ENCODE data around the gene BRME1. TPM values are rescaled to one million over a fixed set of nuclear protein-coding genes. Genes with fewer than 3 reads are reported as not detected.

BRME1 gene
- total RNA-seq, 2 experiments from 2014 or later: 4.2 to 5.0 TPM

DNA sequence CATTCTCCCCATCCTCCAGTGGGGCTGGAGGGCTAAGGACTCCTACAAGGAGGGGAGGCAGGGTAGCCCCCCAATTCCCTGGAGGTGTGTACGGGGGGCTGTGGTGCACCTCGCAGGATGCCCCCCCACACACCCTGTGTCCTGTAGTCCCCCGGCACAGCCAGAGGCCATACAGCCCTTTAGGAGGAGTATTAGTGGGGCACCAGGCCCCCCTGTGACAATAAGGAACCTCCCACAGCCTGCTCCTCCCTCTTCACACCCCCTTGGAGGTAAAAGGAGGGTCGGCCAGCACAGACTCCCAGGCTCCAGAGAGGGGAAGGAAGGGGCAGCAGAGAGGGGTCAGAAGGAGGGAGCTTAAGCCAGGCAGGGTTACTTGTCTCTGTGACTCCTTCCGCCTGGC lies 29.1 kb downstream of the BRME1 start, which contains the start of gene NANOS3:
TSS of gene NANOS3 (plus strand) at position 301 of the 400 bp plus-strand sequence. CDS start 115 bp downstream, outside the sequence.
- no peaks in the 10 kb centered on the region for H3K36me3 Mint-ChIP-seq (ENCODE audit: low read depth)
- H3K4me3 Mint-ChIP-seq: no peak within 1 kb of the TSS
- ChIA-PET POLR2A (no interaction called here), CTCF (interaction anchor here (1.2 to 1.4 kb wide), 2 partner anchors 155 to 260 kb away, joined by 3 to 4 read pairs; partner anchors contain the start of gene IL27RA)
- ATAC-seq (no peak), DNase-seq (no peak)
- H3K27ac Mint-ChIP-seq: no peak within 1 kb of the TSS
- no peaks in the 10 kb centered on the region for H3K9me3 Mint-ChIP-seq (ENCODE audit: insufficient read depth)
- H3K27me3 Mint-ChIP-seq (ENCODE audit: low read depth): peaks cover 5% of the 10 kb centered on the region
- peaks cover 32% of the 10 kb centered on the region for H3K4me1 Mint-ChIP-seq (ENCODE audit: low read depth)

DNA sequence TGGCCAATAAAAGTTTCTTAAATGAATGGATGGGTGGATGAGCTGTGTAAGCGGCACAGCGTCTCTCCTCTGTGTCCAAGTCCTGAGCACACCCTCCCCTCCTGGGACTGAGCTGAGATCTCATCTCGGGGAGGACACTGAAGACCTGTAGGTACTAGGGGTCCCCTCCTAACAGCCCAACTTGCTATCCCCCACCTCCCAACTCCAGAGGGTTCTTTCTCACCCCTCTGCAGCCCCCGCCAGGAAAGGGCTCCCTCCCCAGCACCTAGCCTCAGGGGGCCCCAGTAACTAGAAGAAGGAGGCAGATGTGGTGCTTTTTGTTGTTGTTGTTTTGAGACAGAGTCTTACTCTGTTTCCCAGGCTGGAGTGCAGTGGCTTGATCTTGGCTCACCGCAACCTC lies 30.1 kb downstream of the BRME1 start:
- peaks cover 5% of the 10 kb centered on the region for H3K27me3 Mint-ChIP-seq (ENCODE audit: low read depth)
- no peaks in the 10 kb centered on the region for H3K9me3 Mint-ChIP-seq (ENCODE audit: insufficient read depth)
- no peaks in the 10 kb centered on the region for H3K36me3 Mint-ChIP-seq (ENCODE audit: low read depth)
- no peak for DNase-seq
- no peak for ATAC-seq
- H3K27ac Mint-ChIP-seq: no peak overlapping the region
- no peak overlapping the region for H3K4me3 Mint-ChIP-seq
- H3K4me1 Mint-ChIP-seq (ENCODE audit: low read depth): peaks cover 22% of the 10 kb centered on the region
- ChIA-PET CTCF (interaction anchor here (0.6 to 1.7 kb wide), 4 partner anchors 27 to 239 kb away, joined by 3 to 7 read pairs (median 4); no protein-coding TSS in a partner anchor), POLR2A (no interaction called here)

DNA sequence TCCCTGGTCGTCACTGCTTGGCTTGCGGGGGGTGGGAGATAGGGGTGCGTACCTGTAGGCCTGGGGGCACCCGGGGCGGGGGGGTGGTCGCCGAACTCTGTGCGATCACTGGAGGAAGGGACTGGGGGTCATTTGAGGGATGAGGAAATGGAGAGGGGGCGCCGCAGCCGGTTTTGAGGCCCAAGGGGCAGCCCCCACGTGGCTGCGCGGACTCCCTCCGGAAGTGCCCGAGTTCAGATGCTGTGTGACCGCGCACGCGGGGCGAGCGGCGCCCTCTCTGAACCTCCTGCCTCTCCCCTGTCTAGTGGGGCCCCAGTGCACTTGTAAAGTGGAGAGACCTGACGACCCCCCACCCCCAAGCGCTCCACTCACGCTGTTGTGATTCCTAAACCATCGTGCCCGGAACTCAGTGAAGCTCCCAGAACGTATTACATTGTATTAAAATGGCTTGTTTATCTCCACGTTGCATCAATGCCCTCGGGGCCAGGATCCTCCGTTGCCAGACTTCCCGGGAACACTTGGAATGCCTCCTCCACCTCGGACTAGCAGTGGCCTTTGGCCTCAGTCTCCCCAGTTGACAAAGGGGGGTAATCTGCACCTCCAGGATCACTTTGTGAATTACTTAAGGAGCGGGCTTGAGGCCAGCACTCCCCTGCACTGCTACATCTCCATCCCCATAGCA lies 31.9 kb downstream of the BRME1 start:
- ATAC-seq (no peak), DNase-seq (no peak)
- Mint-ChIP-seq H3K27ac (no peak overlapping the region), H3K27me3 (ENCODE audit: low read depth) (peaks cover 5% of the 10 kb centered on the region), H3K9me3 (ENCODE audit: insufficient read depth) (no peaks in the 10 kb centered on the region), H3K4me1 (ENCODE audit: low read depth) (peaks cover 11% of the 10 kb centered on the region), H3K36me3 (ENCODE audit: low read depth) (no peaks in the 10 kb centered on the region), H3K4me3 (no peak overlapping the region)
- POLR2A ChIA-PET: no interaction called here
- CTCF ChIA-PET: interaction anchor here (1.3 to 4.2 kb wide), 2 partner anchors 11 to 198 kb away, joined by 3 to 18 read pairs; no protein-coding TSS in a partner anchor

DNA sequence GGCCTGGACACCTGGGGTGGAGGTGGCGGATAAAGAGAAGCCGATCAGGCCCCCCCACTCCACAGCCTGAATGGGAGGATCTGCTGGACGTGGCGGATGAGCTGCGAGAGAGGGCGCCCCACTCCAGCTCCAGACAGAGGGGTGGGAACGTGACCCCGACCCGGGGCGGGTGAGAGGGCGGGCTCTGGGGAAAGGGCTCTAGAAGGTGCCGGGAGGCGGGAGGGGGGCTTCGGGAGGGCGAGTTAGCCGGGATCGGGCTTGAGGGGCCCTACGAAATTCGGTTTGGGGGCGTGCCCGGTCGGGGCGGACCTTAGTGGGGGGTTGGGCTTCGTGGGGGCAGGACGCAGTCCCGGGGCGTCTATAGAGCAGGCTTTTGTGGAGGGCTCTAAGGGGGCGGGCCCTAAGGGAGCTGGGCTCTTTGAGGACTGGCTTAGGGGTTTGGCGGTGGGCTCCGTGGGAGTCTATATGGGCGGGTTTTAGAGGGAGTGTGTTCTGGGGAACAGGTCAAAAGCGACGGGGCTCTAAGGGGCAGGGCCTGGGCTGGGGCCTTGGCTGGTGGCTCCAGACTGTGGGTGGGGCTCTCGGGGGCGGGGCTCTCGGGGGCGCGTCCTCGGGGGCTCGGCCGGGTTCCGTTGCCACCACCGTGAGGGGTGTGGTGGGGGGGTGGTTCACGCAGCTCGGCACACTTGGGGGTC lies 33.1 kb downstream of the BRME1 start:
- DNase-seq (peak; percentile 64), ATAC-seq (peak; percentile 95)
- CTCF ChIA-PET: interaction anchor here (0.9 to 4.2 kb wide), 7 partner anchors 10 to 199 kb away, joined by 3 to 18 read pairs (median 3); partner anchors contain the start of gene MISP3
- H3K4me1 Mint-ChIP-seq (ENCODE audit: low read depth): peaks cover 11% of the 10 kb centered on the region
- POLR2A ChIA-PET: interaction anchor here (0.7 to 1.0 kb wide), 3 partner anchors 27 to 645 kb away, joined by 3 to 4 read pairs (median 3); partner anchors contain the start of gene DNAJB1
- no peaks in the 10 kb centered on the region for H3K36me3 Mint-ChIP-seq (ENCODE audit: low read depth)
- H3K27me3 Mint-ChIP-seq (ENCODE audit: low read depth): peaks cover 5% of the 10 kb centered on the region
- H3K4me3 Mint-ChIP-seq: peak overlapping the region; percentile 62
- no peak overlapping the region for H3K27ac Mint-ChIP-seq
- no peaks in the 10 kb centered on the region for H3K9me3 Mint-ChIP-seq (ENCODE audit: insufficient read depth)

DNA sequence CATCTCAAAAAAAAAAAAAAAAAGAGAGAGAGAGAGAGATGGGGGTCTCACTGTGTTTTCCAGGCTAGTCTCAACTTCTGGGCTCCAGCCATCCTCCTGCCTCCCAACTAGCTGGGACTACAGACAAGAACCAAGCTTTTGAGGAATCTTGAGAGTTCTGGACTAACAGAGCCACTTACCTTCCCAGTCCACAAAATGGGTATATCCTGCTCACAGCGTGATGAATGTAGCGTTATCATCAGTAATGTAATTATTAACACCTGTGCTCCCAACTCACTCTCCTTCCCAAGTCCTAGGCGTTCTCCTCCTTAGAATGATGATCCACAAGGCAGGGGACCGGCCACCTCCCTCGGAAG lies 33.6 kb downstream of the BRME1 start:
- no peak for DNase-seq
- ChIA-PET POLR2A (interaction anchor here (0.8 to 1.0 kb wide), 2 partner anchors 26 to 646 kb away, joined by 3 to 4 read pairs; partner anchors contain the start of gene DNAJB1), CTCF (interaction anchor here (1.4 to 4.2 kb wide), 5 partner anchors 9 to 200 kb away, joined by 3 to 18 read pairs (median 8); partner anchors contain the start of gene MISP3)
- ATAC-seq: no peak
- no peaks in the 10 kb centered on the region for H3K9me3 Mint-ChIP-seq (ENCODE audit: insufficient read depth)
- H3K27me3 Mint-ChIP-seq (ENCODE audit: low read depth): peaks cover 9% of the 10 kb centered on the region
- no peak overlapping the region for H3K27ac Mint-ChIP-seq
- no peaks in the 10 kb centered on the region for H3K36me3 Mint-ChIP-seq (ENCODE audit: low read depth)
- H3K4me3 Mint-ChIP-seq: peak overlapping the region; percentile 62
- H3K4me1 Mint-ChIP-seq (ENCODE audit: low read depth): peaks cover 11% of the 10 kb centered on the region

DNA sequence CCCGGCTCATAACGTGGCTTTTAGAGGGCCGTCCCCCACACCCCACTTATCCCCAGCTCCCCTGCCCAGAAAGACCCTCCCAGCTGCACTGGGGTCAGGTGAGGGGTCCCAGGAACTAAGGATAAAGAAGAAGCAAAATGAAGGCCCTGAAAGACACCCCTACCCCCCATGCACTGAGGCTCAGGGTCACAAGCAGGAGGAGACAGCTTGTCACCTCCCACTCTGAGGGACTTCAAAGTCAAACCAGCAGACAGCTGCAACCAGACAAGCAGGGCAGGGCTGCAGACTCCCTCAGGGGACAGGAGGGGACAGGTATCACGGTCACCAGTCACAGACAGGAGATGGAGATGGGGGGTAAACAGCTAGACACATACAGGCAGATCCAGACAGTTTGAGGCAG lies 35.0 kb downstream of the BRME1 start:
- ChIA-PET POLR2A (no interaction called here), CTCF (interaction anchor here (1.4 to 4.2 kb wide), 4 partner anchors 8 to 189 kb away, joined by 4 to 18 read pairs (median 10); no protein-coding TSS in a partner anchor)
- Mint-ChIP-seq H3K4me3 (no peak overlapping the region), H3K4me1 (ENCODE audit: low read depth) (peaks cover 17% of the 10 kb centered on the region), H3K27ac (no peak overlapping the region), H3K9me3 (ENCODE audit: insufficient read depth) (no peaks in the 10 kb centered on the region), H3K27me3 (ENCODE audit: low read depth) (peaks cover 16% of the 10 kb centered on the region), H3K36me3 (ENCODE audit: low read depth) (no peaks in the 10 kb centered on the region)
- DNase-seq (no peak), ATAC-seq (no peak)

DNA sequence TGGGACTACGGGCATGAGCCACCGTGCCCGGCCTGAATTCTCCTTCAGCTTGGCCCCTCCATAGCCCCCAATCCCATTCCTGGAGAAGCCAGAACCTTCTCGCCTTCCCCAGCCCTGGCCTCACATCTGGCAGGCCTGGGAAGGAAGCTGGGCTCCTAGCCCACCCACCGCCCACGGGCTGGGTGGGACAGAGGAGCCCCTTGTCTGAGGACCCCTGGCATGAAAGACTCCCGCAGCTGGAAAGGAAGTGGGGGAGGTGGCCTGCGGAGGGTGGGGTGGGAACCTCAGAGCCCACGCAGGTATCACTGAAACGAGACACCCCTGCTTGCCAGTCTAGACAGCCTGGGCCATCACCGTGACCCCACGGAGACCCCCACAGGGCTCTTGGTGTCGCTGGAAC lies 36.6 kb downstream of the BRME1 start:
- Mint-ChIP-seq H3K27ac (no peak overlapping the region), H3K27me3 (ENCODE audit: low read depth) (peaks cover 16% of the 10 kb centered on the region), H3K4me1 (ENCODE audit: low read depth) (peaks cover 21% of the 10 kb centered on the region), H3K4me3 (no peak overlapping the region), H3K9me3 (ENCODE audit: insufficient read depth) (no peaks in the 10 kb centered on the region), H3K36me3 (ENCODE audit: low read depth) (no peaks in the 10 kb centered on the region)
- no peak for ATAC-seq
- ChIA-PET POLR2A (interaction anchor here (0.9 kb wide), 1 partner anchor 506 kb away, joined by 3 read pairs; no protein-coding TSS in a partner anchor), CTCF (no interaction called here)
- no peak for DNase-seq

DNA sequence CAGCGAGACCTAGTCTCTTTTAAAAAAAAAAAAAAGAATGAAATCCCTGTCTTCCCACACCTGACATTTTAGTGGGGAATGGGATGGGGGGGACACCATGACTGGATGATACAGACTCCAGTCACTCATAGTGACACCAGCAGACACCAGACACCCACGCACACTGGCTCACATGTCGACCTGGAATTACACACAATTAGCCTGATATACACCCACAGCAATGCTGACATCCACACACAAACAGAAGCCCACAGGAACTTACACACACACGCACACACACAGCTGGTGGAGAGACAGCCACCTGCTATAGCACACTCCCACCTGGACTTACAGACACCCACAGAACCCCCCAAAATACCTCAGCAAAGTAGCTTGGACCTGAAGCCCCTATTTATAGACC lies 37.3 kb downstream of the BRME1 start:
- no peak overlapping the region for H3K4me3 Mint-ChIP-seq
- no peaks in the 10 kb centered on the region for H3K36me3 Mint-ChIP-seq (ENCODE audit: low read depth)
- no peaks in the 10 kb centered on the region for H3K9me3 Mint-ChIP-seq (ENCODE audit: insufficient read depth)
- ChIA-PET CTCF (interaction anchor here (0.7 kb wide), 1 partner anchor 204 kb away, joined by 3 read pairs; the partner anchor contains the start of gene MISP3), POLR2A (interaction anchor here (0.9 kb wide), 1 partner anchor 507 kb away, joined by 3 read pairs; no protein-coding TSS in a partner anchor)
- no peak overlapping the region for H3K27ac Mint-ChIP-seq
- H3K4me1 Mint-ChIP-seq (ENCODE audit: low read depth): peaks cover 24% of the 10 kb centered on the region
- H3K27me3 Mint-ChIP-seq (ENCODE audit: low read depth): peaks cover 22% of the 10 kb centered on the region
- no peak for ATAC-seq
- no peak for DNase-seq

DNA sequence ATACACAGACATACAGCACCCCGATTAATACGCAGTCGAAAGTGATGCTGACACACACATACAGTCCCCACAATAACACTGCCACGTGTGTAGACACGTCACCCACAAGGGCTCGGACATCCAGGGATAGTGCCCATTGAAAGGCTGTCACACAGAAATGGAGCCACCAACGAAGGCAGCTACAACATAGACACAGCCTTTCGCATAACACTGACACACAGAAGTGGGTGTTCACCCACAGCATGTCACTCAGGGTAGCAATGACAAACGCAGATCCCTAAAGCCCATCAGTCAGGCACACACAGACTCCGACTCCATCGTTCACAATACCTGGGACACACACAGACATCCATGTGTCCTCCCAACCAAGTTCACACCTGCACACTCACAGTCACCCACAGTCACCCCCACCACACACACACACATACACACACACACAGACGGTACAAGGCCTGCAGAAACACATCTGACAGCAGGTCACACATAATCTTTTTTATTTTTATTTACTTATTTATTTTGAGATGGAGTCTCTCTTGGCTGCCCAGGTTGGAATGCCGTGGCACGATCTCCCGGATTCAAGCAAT lies 39.4 kb downstream of the BRME1 start:
- H3K4me3 Mint-ChIP-seq: peak overlapping the region; percentile 50
- ChIA-PET CTCF (interaction anchor here (1.6 kb wide), 1 partner anchor 182 kb away, joined by 3 read pairs; no protein-coding TSS in a partner anchor), POLR2A (interaction anchor here (0.7 to 0.9 kb wide), 2 partner anchors 20 to 266 kb away, joined by 3 read pairs; no protein-coding TSS in a partner anchor)
- peak overlapping the region; percentile 10 for H3K27ac Mint-ChIP-seq
- ATAC-seq (no peak), DNase-seq (no peak)
- H3K9me3 Mint-ChIP-seq (ENCODE audit: insufficient read depth): no peaks in the 10 kb centered on the region
- H3K4me1 Mint-ChIP-seq (ENCODE audit: low read depth): peaks cover 32% of the 10 kb centered on the region
- H3K27me3 Mint-ChIP-seq (ENCODE audit: low read depth): peaks cover 24% of the 10 kb centered on the region
- no peaks in the 10 kb centered on the region for H3K36me3 Mint-ChIP-seq (ENCODE audit: low read depth)

DNA sequence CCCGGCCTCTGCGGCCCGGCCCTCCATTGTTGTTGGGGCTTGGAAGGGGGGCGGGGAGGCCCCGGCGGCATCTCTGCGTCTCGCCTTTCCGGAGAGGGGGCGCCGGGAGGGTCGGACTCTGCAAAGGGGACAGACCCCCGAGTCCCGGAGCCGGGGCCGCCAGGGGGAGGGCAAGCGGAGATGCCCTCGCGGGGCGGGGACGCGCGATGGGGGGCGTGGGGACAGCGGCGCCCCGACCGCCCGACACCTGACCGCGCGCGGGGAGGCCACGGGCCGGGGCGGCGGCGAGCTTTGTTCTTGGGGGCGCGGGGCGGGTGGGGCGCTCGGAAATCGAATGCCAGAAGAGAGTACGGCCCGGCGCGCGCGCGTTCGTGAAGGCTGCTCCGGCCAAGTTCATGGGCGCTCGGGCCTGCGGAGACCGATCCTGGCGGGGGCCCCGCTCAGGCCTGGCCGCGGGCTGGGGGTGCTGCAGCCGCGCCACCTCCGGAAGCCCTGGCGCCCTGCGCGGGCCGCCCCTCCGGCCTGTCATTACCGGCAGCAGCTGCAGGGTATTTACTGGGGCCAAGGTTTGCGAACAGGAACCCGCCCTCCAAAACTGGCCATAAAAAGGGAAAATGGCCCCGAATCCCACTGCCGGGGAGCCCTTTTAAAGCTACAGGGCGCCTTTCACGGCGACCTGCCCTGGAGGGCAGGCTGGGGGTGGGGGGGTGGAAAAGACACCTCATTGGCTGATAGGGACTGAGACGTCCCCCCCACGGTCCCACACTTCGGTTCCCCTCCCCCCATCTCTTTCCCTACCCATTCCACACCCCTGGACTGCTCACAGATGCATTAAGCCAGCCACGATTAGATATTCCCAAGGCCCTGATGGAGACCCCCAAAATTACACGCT lies 40.1 kb downstream of the BRME1 start:
- DNase-seq (peak; percentile 29), ATAC-seq (peak; percentile 3)
- ChIA-PET POLR2A (interaction anchor here (0.7 to 5.3 kb wide), 4 partner anchors 10 to 266 kb away, joined by 3 to 49 read pairs (median 3); no protein-coding TSS in a partner anchor), CTCF (interaction anchor here (1.6 kb wide), 1 partner anchor 182 kb away, joined by 3 read pairs; no protein-coding TSS in a partner anchor)
- Mint-ChIP-seq H3K4me3 (peak overlapping the region; percentile 50), H3K27ac (peak overlapping the region; percentile 10), H3K4me1 (ENCODE audit: low read depth) (peaks cover 40% of the 10 kb centered on the region), H3K9me3 (ENCODE audit: insufficient read depth) (no peaks in the 10 kb centered on the region), H3K36me3 (ENCODE audit: low read depth) (no peaks in the 10 kb centered on the region), H3K27me3 (ENCODE audit: low read depth) (peaks cover 24% of the 10 kb centered on the region)
